ENCODE results near the gene NUMA1. TPM values are rescaled to one million over a fixed set of nuclear protein-coding genes. Genes with fewer than 3 reads are reported as not detected.
A peak's percentile ranks its signal among the peaks of the same experiment; 100 is the strongest.

NUMA1 gene
- total RNA-seq, 3 donors from 2014 or later, result 80.8 to 90.6 (median 85.3) TPM

GRCh38 chr11:72007089-72007476 is 73.3 kb downstream of the NUMA1 start:
- no peak for DNase-seq
- H3K4me3 Mint-ChIP-seq, result no peak overlapping the region
- peaks cover 6% of the 10 kb centered on the region for H3K4me1 Mint-ChIP-seq (ENCODE audit: low read depth)
- ATAC-seq, result no peak
- H3K27me3 Mint-ChIP-seq (ENCODE audit: low read depth), result no peaks in the 10 kb centered on the region
- no peaks in the 10 kb centered on the region for H3K9me3 Mint-ChIP-seq
- H3K36me3 Mint-ChIP-seq (ENCODE audit: insufficient read depth), result peaks cover 46% of the 10 kb centered on the region

DNA sequence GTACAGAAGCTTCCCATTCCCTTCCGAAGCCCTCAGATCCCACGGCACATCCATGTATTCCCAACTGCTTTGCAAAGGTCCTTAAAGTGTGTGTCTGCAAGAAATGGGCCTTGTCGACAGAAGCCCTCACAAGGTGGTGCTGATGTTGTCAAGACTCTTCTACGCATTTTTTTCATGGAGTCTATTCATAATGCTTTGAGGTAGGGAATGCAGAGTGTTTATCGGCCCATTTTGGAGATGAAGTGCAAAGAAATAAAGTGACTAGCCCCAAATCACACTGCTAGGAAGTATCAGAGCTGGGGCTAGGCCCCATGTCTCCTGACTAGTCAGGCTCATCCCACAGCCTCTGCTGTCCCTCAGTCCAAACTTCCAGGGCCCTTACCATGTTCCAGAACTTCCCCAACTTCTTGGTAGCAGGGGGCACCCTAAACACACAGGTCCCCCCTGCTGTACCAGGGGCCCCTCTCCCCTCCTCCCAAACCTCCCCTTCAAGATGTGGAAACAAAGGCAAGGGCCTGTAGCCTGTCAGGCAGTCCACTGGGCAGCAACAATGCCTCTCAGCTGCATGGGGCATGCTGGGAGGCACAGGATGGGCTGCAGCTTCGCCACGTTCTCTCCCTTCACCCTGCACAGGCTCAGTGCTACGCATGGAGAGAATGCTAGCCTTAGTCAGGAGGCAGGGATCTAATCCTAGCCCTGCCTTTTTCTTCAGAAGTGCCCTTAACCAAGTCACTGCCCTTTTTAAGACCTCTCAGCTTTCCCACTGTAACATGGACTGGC is 73.8 kb downstream of the NUMA1 start:
- H3K36me3 Mint-ChIP-seq (ENCODE audit: insufficient read depth), result peaks cover 48% of the 10 kb centered on the region
- H3K4me1 Mint-ChIP-seq (ENCODE audit: low read depth), result peaks cover 5% of the 10 kb centered on the region
- H3K9me3 Mint-ChIP-seq, result no peaks in the 10 kb centered on the region
- no peaks in the 10 kb centered on the region for H3K27me3 Mint-ChIP-seq (ENCODE audit: low read depth)
- H3K4me3 Mint-ChIP-seq, result no peak overlapping the region
- no peak for DNase-seq
- no peak for ATAC-seq

- H3K36me3 Mint-ChIP-seq (ENCODE audit: insufficient read depth), result peaks cover 48% of the 10 kb centered on the region
- no peaks in the 10 kb centered on the region for H3K9me3 Mint-ChIP-seq
- no peak for ATAC-seq
- peaks cover 6% of the 10 kb centered on the region for H3K4me1 Mint-ChIP-seq (ENCODE audit: low read depth)
- DNase-seq, result no peak
- H3K27me3 Mint-ChIP-seq (ENCODE audit: low read depth), result no peaks in the 10 kb centered on the region
- H3K4me3 Mint-ChIP-seq, result no peak overlapping the region
These were observed 74.7 kb downstream of the NUMA1 start for GRCh38 chr11:72005347-72006260.

GRCh38 chr11:72004515-72005346 is 75.6 kb downstream of the NUMA1 start:
- no peaks in the 10 kb centered on the region for H3K27me3 Mint-ChIP-seq (ENCODE audit: low read depth)
- no peak for ATAC-seq
- H3K4me3 Mint-ChIP-seq, result no peak overlapping the region
- no peak for DNase-seq
- no peaks in the 10 kb centered on the region for H3K9me3 Mint-ChIP-seq
- H3K36me3 Mint-ChIP-seq (ENCODE audit: insufficient read depth), result peaks cover 44% of the 10 kb centered on the region
- peaks cover 15% of the 10 kb centered on the region for H3K4me1 Mint-ChIP-seq (ENCODE audit: low read depth)

DNA sequence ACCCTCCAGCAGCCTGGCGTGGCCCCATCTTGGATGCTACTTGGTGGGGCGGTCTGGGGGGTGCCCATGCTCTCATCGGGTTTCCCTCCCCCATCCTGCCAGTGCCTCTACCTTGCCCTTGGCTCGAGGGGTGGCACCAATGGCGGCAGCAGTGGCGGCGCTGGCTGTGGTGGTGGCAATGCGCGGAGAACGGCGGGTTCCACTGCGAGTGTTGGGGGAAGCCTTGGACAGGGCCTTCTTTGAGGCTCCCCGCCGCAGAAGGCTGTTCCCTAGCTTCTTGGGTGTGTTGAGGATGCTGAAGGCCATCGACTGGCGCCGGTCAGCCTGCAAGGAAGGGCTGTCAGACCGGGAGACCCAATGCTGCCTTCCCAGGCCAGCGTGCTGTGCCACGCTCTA is 76.6 kb downstream of the NUMA1 start:
- H3K36me3 Mint-ChIP-seq (ENCODE audit: insufficient read depth), result peaks cover 44% of the 10 kb centered on the region
- ATAC-seq (no peak), DNase-seq (no peak)
- no peaks in the 10 kb centered on the region for H3K9me3 Mint-ChIP-seq
- H3K27me3 Mint-ChIP-seq (ENCODE audit: low read depth), result no peaks in the 10 kb centered on the region
- H3K4me1 Mint-ChIP-seq (ENCODE audit: low read depth), result peaks cover 24% of the 10 kb centered on the region
- H3K4me3 Mint-ChIP-seq, result no peak overlapping the region

DNA sequence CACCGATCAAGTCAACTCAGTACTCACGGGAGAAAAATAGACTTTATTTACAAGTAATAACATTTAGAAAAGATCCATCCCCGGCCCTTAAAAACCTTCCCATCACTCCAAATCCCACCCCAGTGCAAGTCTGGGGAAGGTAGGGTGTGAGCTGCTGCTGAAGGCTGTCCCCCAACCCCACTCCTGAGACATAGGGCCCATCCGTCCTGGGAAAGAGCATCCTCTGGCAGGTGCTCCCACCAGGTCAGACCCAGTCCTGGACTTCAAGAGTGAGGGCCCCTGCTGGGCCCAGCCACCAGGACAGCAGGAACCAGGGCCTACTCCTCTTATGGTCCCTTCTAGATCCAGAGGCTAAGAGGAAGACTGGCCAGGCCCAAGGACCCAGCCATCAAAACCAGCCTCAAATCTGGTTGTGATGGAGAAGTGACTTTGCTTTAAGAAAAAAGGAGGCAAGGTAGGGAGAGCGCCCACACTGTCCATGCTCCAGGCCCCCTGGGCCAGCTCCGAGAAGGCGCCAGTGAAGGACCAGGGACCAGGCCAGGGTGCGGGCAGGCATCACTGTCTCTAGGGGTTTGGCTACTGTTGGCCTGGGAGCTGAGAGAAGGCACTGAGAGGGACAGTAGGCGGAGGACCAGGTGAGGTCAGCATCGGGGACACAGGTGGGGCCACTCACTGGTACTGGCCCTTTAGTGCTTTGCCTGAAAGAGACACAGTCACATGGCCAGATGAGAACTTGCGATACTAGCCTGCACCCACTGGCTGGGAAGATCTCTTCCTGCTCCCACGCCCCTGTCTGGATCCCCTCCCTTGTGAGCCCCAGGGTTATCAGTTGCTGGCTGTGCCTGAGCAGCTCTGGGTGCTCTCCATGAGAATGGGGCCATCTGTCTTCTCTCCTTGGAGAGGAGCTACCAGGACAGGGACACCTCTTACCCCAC is 77.2 kb downstream of the NUMA1 start:
- Mint-ChIP-seq H3K9me3 (no peaks in the 10 kb centered on the region), H3K27me3 (ENCODE audit: low read depth) (no peaks in the 10 kb centered on the region), H3K4me1 (ENCODE audit: low read depth) (peaks cover 31% of the 10 kb centered on the region), H3K36me3 (ENCODE audit: insufficient read depth) (peaks cover 39% of the 10 kb centered on the region), H3K4me3 (no peak overlapping the region)
- DNase-seq (no peak), ATAC-seq (peak in 1 of 2 donors; percentile 11)

DNA sequence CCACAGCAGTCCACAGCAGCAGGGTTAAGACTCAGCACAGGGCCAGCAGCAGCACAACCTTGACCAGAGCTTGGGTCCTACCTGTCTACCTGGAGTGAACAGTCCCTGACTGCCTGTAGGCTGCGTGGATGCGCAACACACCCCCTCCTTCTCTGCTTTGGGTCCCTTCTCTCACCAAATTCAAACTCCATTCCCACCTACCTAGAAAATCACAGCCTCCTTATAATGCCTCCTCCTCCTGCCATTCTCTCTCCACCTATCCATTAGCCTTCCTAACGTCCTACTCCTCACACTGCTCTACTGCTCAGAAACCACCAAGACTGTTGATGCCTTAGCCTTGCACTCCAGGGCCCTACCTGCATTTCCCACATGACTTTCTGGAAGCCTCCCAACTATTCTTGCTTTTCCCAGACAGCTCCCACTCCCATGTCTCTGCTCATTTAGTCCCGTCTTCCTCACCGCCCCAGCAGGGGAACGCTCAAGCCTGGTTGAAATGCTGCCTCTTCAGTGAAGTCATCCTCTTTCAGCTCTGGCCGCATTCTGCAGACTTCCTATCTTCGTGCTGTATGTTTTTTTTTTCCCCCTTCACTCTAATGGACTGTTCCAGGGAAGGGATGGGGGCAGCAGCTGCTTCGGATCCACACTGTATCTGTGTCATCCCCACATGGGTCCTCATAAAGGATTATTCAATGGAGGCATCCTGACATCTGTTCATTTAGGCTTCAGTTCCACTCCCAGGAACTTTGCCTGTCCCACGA is 78.3 kb downstream of the NUMA1 start:
- Mint-ChIP-seq H3K4me1 (ENCODE audit: low read depth) (peaks cover 33% of the 10 kb centered on the region), H3K9me3 (no peaks in the 10 kb centered on the region), H3K4me3 (no peak overlapping the region), H3K36me3 (ENCODE audit: insufficient read depth) (peaks cover 34% of the 10 kb centered on the region), H3K27me3 (ENCODE audit: low read depth) (no peaks in the 10 kb centered on the region)
- DNase-seq, result no peak
- ATAC-seq, result no peak

DNA sequence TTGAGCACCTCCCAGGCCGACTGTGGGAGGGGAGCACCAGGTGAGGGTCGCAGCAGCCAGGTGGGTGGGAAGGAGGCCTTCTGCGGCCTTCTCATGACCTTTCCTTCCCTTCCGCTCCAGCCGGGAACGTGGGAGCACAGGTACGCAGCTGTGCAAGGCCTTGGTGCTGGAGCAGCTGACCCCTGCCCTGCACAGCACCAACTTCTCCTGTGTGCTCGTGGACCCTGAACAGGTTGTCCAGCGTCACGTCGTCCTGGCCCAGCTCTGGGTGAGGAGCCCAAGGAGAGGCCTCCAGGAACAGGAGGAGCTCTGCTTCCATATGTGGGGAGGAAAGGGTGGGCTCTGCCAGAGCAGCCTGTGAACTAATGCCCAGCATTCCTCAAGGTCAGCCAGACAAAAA is 79.1 kb downstream of the NUMA1 start:
- ATAC-seq (no peak), DNase-seq (no peak)
- Mint-ChIP-seq H3K4me3 (no peak overlapping the region), H3K4me1 (ENCODE audit: low read depth) (peaks cover 33% of the 10 kb centered on the region), H3K27me3 (ENCODE audit: low read depth) (no peaks in the 10 kb centered on the region), H3K36me3 (ENCODE audit: insufficient read depth) (peaks cover 34% of the 10 kb centered on the region), H3K9me3 (no peaks in the 10 kb centered on the region)

GRCh38 chr11:72000202-72000867 is 80.0 kb downstream of the NUMA1 start:
- Mint-ChIP-seq H3K36me3 (ENCODE audit: insufficient read depth) (peaks cover 29% of the 10 kb centered on the region), H3K4me3 (peak overlapping the region; percentile 29), H3K9me3 (no peaks in the 10 kb centered on the region), H3K4me1 (ENCODE audit: low read depth) (peaks cover 33% of the 10 kb centered on the region), H3K27me3 (ENCODE audit: low read depth) (no peaks in the 10 kb centered on the region)
- ATAC-seq, result no peak
- DNase-seq, result no peak

GRCh38 chr11:71999798-72000197 is 80.5 kb downstream of the NUMA1 start:
- peak overlapping the region; percentile 72 for H3K4me3 Mint-ChIP-seq
- no peak for DNase-seq

DNA sequence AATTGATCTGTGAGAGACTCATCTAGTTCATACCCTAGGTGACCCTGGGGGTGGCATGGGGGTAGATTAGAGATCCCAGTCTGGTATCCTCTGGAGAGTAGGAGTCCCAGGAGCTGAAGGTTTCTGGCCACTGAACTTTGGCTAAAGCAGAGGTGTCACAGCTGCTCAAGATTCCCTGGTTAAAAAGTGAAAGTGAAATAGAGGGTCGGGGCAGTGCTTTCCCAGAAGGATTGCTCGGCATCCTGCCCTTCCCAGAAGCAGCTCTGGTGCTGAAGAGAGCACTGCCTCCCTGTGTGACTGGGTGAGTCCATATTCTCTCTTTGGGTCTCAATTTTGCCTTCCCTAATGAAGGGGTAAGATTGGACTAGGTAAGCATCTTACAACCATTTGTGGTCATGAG is 81.0 kb downstream of the NUMA1 start:
- Mint-ChIP-seq H3K27me3 (ENCODE audit: low read depth) (no peaks in the 10 kb centered on the region), H3K36me3 (ENCODE audit: insufficient read depth) (peaks cover 29% of the 10 kb centered on the region), H3K4me1 (ENCODE audit: low read depth) (peaks cover 33% of the 10 kb centered on the region), H3K9me3 (no peaks in the 10 kb centered on the region), H3K4me3 (peak overlapping the region; percentile 72)
- DNase-seq (no peak), ATAC-seq (no peak)

More at GRCh38 chr11:71999798-72000197, 80.5 kb downstream of the NUMA1 start:
- no peaks in the 10 kb centered on the region for H3K27me3 Mint-ChIP-seq (ENCODE audit: low read depth)
- no peaks in the 10 kb centered on the region for H3K9me3 Mint-ChIP-seq
- H3K4me1 Mint-ChIP-seq (ENCODE audit: low read depth), result peaks cover 33% of the 10 kb centered on the region
- H3K36me3 Mint-ChIP-seq (ENCODE audit: insufficient read depth), result peaks cover 29% of the 10 kb centered on the region
- no peak for ATAC-seq

GRCh38 chr11:71998649-71999310 is 81.6 kb downstream of the NUMA1 start, which contains the start of gene IL18BP:
TSS of gene IL18BP (plus strand) at chr11:71998909. CDS start at chr11:71999985, 1,076 bp downstream.
- Mint-ChIP-seq H3K4me1 (ENCODE audit: low read depth) (peaks cover 33% of the 10 kb centered on the region), H3K9me3 (no peaks in the 10 kb centered on the region), H3K27me3 (ENCODE audit: low read depth) (no peaks in the 10 kb centered on the region), H3K4me3 (peak within 1 kb of the TSS; percentile 72), H3K36me3 (ENCODE audit: insufficient read depth) (peaks cover 25% of the 10 kb centered on the region)
- peak; percentile 47 to 64 for ATAC-seq
- no peak for DNase-seq

All from activated T-cell treated with anti-CD3 and anti-CD28 coated beads, Interleukin-2, amount 50 U/mL, for 4 hours (primary cell).